SHP77 (cell line): ENCODE data around the gene NOP10.
"Not testable (repeated sequence)": the region's sequence is repeated elsewhere in the genome, so short reads cannot be mapped to it uniquely, and the experiment has no call there.

Experiments
- DNase-seq, 2 experiments: peaks; one replicate each; lab custom pipeline; 2025; lab: John Stamatoyannopoulos, UW

NOP10 gene

DNA sequence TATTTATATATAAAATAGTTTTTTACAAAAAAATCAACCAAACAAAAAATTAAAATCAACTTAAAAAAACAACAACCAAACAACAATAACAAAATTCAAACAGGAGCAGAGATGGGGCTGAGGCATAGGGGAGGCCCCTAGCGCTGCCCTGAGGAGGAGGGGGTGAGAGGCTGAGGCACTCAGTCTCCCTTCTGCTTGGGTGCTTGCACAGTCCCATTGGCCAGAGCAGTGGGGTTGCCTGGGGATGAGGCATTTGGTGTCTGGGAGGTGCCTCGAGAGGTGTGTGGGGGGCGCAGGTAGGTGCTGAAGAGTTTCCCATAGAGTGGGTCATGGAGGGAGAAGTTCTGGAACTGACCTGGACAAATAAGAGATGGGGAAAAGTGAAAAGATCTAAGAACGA is 16.0 kb upstream of the NOP10 start:
- no peak for DNase-seq

DNA sequence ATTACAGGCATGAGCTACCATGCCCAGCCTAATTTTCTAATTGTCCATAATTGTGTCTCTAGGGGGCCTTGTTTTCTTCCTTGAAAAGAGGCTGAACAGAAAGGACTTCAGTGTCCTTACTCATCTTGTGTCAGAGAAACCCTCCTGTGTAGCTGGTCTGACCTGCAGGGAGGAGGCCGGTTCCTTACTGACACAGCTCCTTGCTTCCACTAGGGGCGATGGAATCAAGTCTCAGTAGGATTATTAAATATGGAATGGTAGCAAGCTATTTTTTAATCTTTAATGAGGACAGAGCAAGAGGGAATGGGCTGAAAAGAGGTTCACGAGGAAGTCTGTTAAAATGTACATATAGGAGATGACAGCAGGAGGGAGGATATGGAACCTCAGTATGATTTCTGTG is 15.4 kb upstream of the NOP10 start:
- no peak for DNase-seq

DNA sequence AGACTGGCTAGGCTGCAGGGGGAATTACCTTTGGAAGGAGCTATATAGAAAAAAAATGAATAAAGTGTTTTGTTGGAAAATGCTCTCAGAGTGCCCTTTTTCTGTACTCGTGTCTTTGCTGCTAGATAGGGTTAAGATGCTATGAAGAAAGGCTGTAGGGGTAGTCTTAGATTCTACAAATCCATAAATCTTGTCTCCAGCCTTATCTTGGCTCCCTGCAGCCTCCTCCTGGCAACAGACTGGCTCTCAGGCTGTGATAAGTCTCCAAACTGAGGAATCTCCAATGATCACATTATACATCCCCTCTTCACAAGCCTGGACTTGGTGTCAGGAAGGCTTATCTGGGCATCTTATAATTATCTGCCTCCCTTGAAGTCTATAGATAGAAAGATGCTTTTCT is 14.7 kb upstream of the NOP10 start:
- no peak for DNase-seq

DNA sequence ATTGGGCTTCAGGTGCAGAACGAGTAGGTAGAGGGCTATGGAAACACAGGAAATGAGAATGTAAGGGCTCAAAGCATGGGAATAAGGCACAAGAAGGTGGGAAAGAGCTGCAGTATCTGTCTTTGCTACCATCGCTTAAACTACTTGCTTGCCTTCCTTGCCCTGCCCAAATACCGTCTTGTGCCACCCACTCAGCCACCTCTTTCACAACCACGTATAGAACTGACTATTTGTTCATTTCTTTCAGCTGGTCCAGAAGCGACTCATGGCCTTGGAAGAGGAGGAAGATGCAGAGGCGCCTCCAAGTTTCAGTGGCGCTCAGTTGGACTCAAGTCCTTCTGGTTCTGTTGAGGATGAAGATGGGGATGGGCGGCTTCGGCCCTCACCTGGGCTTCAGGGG is 12.3 kb upstream of the NOP10 start:
- DNase-seq = no peak

DNA sequence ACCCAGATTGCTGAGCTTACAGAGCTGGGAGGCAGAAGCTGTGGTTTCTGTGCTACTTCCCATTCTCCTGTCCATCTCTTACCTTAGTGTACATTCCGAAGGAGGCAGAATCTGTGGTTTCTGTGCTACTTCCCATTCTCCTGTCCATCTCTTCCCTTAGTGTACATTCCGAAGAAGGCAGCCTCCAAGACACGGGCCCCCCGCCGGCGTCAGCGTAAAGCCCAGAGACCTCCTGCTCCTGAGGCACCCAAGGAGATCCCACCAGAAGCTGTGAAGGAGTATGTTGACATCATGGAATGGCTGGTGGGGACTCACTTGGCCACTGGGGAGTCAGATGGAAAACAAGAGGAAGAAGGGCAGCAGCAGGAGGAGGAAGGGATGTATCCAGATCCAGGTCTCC is 11.3 kb upstream of the NOP10 start:
- DNase-seq = no peak

DNA sequence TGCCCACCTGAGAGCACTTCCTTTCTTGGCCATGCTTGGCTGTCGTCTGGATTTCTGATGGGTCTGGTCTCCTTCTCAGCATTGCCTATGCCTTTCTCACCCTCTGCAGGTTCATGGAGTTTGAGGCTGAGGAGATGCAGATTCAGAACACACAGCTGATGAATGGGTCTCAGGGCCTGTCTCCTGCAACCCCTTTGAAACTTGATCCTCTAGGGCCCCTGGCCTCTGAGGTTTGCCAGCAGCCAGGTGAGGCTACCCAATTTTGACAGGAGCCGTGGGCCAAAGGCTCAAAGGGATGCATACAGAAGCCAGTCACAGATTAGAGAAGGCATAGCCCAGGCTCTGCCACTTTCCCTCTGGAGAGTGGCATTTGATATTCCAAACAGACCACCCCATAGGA is 10.7 kb upstream of the NOP10 start:
- no peak for DNase-seq

DNA sequence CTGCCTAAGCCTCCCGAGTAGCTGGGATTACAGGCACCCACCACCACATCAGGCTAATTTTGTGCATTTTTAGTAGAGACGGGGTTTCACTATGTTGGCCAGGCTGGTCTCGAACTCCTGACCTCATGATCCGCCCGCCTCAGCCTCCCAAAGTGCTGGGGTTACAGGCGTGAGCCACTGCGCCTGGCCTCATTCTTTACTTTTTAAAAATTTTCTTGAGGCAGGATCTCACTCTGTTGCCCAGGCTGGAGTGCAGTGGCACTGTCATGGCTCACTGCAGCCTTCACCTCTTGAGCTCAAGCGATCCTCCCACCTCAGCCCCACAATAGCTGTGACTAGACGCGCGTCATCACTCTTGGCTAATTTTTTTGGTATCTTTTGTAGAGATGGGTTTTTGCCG is 10.1 kb upstream of the NOP10 start:
- DNase-seq = not testable (repeated sequence)

DNA sequence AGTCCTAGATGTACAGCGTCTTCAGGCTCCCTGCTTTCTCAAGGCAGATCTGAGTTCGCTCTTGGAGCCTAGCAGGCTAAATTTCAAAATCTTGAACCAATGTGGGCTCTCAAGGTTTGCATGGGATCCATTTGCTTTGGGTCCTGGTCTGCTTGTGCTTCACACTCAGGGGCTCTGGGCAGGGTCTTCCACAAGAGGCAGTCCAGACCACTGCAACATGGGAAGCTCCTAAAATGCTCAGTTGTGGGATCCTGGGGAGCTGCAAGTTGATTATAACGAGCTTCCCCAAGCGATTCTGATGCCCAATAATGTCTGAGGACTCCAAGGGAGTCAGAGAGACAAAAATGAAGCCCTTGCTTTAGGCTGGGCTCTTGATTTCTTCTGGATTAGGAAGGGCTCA is 6.8 kb upstream of the NOP10 start:
- DNase-seq = no peak

DNA sequence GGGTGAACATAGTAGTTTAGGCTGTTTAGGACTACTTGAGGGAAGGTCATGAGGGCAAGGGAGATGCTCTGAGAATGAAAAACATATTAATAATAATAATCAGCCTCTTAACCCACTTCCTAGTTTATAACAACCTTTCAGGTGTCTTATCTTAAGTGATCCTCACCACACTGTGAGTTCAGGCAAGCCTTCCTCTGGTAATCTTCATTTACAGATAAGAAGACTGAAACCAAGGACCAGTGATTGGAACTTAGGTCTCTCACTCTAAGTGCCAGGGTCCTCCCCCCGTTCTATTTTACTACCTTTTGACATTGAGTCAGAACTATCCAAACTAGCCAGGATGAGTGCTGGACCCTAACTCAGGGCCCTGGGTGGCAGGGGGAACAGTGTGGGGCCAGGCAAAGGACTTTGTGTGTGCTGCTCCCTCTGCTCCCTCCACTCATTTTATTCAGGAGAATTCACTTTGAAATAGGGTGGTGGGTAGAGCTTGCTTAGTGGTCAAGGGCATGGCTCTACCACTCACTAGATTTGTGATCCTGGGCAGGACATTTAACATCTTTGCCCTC is 5.9 kb upstream of the NOP10 start:
- DNase-seq = no peak

DNA sequence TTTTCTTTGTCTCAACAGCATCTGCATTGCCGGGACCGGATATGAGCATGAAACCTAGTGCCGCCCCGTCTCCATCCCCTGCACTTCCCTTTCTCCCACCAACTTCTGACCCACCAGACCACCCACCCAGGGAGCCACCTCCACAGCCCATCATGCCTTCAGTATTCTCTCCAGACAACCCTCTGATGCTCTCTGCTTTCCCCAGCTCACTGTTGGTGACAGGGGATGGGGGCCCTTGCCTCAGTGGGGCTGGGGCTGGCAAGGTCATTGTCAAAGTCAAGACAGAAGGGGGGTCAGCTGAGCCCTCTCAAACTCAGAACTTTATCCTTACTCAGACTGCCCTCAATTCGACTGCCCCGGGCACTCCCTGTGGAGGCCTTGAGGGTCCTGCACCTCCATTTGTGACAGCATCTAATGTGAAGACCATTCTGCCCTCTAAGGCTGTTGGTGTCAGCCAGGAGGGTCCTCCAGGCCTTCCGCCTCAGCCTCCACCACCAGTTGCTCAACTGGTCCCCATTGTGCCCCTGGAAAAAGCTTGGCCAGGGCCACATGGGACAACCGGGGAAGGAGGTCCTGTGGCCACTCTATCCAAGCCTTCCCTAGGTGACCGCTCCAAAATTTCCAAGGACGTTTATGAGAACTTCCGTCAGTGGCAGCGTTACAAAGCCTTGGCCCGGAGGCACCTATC is 5.2 kb upstream of the NOP10 start:
- no peak for DNase-seq

DNA sequence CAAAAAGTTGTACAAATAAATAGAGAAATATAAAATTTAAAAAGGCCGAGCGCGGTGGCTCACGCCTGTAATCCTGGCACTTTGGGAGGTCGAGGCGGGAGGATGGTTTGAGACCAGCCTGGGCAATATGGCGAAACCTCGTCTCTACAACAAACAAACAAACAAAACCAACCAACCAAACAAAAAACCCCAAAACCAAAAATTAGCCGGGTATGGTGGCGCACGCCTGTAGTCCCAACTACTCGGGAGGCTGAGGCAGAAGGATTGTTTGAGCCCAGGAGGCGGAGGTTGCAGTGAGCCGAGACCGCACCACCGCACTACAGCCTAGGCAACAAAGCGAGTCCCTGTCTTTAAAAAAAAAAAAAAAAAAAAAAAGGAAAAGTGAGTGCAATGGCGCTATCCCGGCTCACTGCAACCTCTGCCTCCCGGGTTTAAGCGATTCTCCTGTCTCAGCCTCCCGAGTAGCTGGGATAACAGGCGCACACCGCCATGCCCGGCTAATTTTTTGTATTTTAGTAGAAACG is 661 bp downstream of the NOP10 start:
- not testable (repeated sequence) for DNase-seq

DNA sequence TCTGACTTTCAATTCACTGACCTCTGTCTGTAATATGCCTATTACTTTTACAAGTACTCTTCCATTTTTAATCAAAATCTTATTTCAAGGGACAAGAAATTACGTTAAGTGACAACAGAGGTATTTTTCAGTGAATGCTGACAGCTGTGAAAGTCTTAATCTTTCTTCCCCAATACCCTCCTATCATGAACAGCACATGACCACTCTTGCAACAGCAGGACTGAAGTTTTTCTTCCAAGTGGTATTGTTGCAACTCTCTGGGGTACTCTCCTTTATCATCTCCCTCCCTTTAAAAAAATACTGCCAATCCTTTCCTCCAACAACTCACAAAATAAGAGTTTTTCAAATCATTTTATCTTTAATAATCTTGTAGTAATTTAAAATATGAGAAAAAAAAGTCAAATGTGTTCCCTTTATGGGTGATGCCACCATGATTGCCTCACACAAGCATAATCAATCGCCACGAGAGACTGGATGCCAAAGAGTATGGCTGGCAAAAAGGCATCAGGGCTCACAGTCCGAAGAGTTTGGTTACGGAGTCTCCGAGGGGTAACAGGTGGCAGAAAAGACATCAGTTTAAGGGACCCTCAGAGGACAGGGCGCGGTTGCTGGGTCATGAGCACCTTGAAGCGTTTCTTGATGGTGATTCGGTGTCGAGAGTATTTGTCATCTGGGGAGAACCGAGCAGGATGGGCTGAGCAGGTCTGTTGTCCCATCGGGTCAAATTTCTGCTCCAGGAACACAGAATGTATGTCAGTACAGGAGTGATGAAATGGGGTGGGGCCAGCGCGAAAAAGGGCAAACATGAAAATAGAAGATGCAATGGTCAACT is 1.3 kb downstream of the NOP10 start:
- DNase-seq = no peak

DNA sequence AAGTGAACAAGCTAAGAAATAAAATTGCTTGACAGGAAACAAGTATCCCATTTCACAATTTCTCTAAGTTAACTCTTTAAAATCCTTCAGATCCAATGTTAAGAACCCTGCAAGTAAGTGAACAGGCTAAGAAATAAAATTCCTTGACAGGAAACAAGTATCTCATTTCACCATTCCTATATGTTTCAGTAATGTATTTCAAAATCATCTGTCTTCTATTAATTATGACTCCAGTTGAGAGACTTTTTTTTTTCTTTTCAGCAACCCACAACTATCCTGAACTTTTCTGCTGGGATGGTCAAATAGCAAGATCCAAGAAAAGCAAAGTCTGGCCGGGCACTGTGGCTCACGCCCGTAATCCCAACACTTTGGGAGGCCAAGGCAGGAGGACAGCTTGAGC is 3.0 kb downstream of the NOP10 start:
- no peak for DNase-seq

DNA sequence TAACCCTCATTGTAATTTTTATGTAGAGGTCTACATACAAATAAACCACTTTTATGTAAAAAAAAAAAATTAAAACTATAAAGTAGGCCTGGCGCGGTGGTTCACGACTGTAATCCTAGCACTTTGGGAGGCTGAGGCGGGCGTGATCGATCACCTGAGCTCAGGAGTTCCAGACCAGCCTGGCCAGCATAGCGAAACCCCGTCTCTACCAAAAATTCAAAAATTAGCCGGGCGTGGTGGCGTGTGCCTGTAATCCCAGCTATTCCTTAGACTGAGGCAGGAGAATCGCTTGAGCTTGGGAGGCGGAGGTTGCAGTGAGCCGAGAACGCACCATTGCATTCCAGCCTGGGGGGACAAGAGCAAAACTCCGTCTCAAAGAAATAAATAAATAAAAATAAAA is 4.6 kb downstream of the NOP10 start:
- no peak for DNase-seq

DNA sequence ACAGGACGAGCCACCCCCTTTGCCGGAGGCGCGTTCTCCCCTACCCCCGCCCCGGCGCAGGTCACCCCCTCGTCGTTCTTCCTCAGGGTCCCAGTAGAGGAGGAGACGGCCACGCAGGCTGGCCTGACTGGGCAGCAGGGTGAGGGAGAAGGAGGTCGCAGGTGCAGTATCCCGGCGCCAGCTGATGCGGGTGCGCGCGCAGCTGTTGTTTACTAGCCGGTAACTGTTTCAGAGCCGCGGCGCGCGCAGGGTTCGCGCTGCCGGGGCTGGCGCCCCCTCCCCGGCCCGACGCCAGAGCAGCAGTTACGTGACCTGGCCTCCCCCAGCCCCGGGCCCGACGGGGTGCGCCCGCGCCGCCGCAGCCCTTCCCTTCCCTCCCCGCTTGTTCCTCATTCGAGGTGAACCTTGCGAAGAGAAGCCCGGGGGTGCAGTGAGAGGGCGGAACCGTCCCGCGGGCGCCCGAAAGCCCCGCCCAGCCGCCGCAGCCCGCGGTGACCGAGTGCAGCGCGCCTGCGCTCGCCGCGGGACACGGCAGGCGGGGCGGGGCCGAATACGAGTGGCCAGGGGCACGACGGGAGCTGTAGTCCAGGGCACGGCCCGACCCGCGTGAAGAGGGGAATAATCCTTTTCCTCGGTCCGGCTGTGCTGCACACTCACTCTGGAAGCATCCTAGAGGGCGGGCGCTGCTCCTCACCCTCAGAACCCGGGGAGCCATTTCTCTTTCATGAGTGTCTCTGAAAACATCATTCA is 5.2 kb downstream of the NOP10 start, which contains the start of gene SLC12A6:
TSS of gene SLC12A6 (minus strand) at position 225 of the 750 bp plus-strand sequence. CDS start 1,101 bp downstream, outside the sequence.
- DNase-seq = peak; percentile 92 to 96

DNA sequence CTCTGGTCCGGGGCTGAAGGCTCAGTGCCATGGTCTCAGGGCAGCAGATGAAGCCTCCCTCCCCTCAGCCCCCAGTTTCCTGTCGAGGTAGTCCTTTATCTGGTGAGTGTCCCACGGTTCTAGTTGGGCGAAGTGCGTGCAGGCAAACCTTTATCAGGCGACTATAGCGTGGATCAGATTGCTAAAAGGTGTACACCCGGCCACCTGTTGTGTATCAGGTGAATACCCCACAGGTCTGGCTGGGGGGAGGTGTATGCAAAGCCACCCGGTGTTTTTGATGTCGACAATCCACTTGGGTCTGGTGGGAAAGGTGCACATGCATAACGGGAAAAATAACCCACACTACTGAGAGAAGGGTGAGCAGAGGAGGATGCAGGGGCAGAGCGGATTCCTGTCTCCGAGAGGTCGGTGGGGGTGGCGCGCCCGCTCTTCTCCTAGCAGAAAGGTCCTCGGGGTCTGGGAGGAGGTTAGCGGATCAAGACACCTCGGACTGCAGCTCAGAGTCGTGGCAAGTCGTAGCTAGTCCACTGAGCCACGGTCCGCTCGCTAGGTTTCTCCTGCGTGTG is 5.9 kb downstream of the NOP10 start:
- peak in 1 of 2 experiments; percentile 18 for DNase-seq

DNA sequence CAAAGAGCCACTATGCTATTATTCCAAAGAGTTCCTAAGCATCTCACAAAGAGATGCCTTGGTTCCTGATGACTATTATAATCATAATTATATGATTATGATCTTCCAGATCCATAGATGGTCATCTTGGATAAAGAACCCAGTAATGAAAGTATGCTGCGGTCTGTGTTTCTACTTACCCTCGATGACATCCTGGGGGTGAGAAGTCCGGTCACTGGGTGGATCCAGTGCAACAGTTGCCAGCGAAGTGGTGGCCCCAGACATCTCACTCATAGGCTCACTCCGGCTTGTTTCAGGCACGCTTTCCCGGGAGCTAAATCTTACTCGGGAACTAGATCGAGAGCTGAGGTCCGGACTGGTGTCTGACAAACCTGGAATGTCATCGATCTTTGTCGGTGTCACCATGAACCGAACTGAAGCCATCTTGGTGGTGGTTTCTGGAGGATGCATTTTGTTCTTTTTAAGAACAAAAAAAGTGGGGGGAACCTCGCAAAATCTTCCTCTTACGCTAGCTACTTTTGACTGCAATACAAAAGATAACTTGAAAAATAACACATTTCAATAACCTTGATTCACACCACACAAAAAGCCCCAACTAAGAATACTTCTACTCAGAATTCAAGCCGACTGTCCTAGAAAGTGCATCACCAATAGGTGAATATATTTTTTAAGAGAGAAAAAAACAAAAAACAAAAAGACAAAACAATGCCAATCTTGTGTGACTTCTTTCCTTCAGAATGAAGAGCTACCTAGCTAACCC is 6.5 kb downstream of the NOP10 start:
- DNase-seq = no peak

DNA sequence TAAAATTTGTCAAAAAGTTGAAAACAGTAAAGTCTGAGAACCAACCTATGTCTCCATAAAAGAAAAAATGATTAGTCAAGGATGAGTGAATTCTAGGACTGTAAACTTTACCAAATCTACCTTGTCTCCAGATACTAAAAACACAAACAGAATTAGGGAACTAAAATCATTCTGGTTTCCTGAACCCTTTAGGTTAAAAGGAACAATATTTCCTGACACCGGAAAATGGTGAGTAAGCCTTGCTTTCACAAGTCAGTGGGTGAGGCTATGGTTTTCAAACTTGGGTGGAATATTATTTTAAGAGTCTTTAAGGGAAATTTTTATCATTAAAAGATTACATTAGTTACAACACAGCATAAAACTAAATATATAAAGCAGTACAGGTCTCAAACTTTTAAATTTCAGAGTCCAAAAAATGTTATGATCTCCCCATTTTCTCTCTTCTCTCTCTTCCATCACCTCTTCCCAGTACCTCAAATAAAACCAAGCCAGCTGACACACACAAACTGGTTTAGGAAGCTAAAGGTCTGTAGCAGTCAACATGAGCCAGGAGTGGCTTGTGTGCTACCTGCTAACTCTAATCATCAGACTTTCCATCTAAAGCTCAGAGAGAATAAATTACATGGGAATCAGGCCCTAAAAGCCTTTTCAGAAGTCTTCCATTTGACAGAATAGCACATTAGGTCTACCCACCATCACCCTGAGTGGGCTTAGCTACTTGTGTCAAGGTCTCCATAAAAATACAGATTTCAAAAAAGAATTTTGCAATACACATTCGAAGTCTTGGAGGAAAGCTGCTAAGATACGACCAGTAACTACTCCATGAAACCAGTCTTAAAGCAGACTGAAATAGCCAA is 7.5 kb downstream of the NOP10 start:
- no peak for DNase-seq

DNA sequence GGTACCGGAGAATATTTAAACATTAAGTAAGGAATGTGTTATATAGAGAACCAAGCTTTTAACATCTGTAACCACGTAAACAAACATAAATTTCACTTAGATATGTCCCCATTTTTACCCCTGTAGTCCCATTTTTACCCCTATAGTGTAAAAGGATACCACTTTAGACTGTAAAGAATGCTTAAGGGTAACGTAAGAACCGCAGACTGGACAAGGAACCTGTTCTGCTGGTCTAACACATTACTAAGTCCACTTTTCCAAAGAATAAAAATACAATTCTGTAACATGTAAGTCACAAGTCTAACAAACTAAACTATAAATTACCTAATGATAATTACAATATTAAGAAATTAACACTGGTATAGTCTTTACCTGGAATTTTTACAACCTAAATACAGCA is 8.3 kb downstream of the NOP10 start:
- DNase-seq = no peak

DNA sequence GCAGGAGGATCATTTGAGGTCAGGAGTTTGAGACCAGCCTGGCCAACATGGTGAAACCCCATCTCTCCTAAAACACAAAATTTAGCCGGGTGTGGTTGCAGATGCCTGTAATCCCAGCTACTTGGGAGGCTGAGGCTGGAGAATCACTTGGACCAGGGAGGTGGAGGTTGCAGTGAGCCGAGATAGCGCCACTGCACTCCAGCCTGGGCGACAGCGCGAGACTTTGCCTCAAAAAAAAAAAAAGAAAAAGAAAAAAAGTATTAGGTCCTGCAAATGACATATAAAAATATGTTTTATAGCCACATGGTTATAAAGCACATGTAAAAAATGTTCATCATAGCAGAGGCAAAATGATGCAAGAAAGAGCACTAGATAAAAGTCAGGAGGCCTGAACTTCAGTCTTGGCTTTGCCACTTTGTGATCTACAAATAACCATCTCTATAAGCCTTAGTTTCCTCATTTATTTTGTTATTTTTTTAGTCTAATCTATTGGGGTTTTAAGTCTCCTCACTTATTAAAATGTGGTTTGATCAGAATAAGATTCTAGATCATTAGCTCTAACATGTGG is 10.3 kb downstream of the NOP10 start:
- no peak for DNase-seq
